T-helper 2 cell (primary cell): ENCODE measurements around the gene TRIM58.
A peak's percentile ranks its signal among the peaks of the same experiment; 100 is the strongest.

Experiments
- DNase-seq, 5 experiments: peaks; one replicate each; pipeline versions ENCODE4 v3.0.0 to v3.0.0-alpha.2; 2012 to 2022

The TRIM58 gene

GRCh38 chr1:247895163-247895637 is 38.2 kb downstream of the TRIM58 start, which contains the start of gene OR2W3:
OR2W3 (plus strand) TSS chr1:247895587; CDS start chr1:247895587, 0 bp downstream.
- no peak for DNase-seq

GRCh38 chr1:247895976-247896375 is 39.0 kb downstream of the TRIM58 start:
- no peak for DNase-seq

- DNase-seq, result no peak
These were observed 47.1 kb downstream of the TRIM58 start for GRCh38 chr1:247904122-247904521.

GRCh38 chr1:247905181-247905580 is 48.2 kb downstream of the TRIM58 start:
- DNase-seq, result no peak

- no peak for DNase-seq
These were observed 49.0 kb downstream of the TRIM58 start for GRCh38 chr1:247905910-247906503.

GRCh38 chr1:247906504-247907047 is 49.6 kb downstream of the TRIM58 start:
- DNase-seq, result peak in 1 of 5 experiments; percentile 10

GRCh38 chr1:247908766-247909165 is 51.8 kb downstream of the TRIM58 start:
- DNase-seq, result no peak

- no peak for DNase-seq
These were observed 56.8 kb downstream of the TRIM58 start for GRCh38 chr1:247913786-247914185.

GRCh38 chr1:247914941-247915662 is 58.1 kb downstream of the TRIM58 start:
- no peak for DNase-seq

- DNase-seq, result no peak
These were observed 63.0 kb downstream of the TRIM58 start, which contains the start of gene OR2T8 for GRCh38 chr1:247919952-247920351. OR2T8 (plus strand) TSS chr1:247920252; CDS start chr1:247921018, 766 bp downstream.

- DNase-seq, result no peak
These were observed 67.0 kb downstream of the TRIM58 start for GRCh38 chr1:247923941-247924340.

GRCh38 chr1:247924868-247925267 is 67.9 kb downstream of the TRIM58 start, which contains the start of gene OR2AJ1:
OR2AJ1 (plus strand) TSS chr1:247924889; CDS start chr1:247933769, 8,880 bp downstream.
- DNase-seq, result no peak
